ENCODE measurements around the gene FOCAD. TPM values are rescaled to one million over a fixed set of nuclear protein-coding genes. Genes with fewer than 3 reads are reported as not detected.

FOCAD gene
- total RNA-seq, 2 donors from 2014 or later = 29.4 to 29.6 TPM

DNA sequence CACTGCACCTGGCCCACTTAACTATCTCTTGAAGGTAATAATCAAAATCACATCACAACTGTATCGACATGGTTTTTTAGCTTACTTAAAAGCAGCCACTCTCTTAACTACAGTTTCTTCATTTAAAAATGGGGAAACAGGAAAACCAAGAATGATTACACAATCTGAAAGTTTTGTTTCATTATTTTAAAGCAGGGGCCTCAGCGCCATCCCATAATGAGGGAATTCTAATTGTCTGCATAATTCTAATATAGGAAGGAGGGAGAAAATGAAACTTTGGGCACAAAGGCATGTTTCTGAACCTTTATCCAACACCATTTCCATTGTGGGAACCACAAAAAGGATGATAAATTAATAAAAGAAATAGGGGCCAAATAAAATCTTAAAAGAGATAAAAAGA is 339.8 kb downstream of the FOCAD start:
- H3K4me3 Mint-ChIP-seq = no peak overlapping the region
- peaks cover 2 to 10% of the 10 kb centered on the region in 2 donors for H3K36me3 Mint-ChIP-seq (ENCODE audit: insufficient read depth in 2 of 2)
- ATAC-seq (replicated peaks in 1 of 2) = no peak
- DNase-seq = no peak
- H3K27me3 Mint-ChIP-seq (ENCODE audit: low read depth) = no peaks in the 10 kb centered on the region
- H3K4me1 Mint-ChIP-seq (ENCODE audit: low read depth) = no peaks in the 10 kb centered on the region
- H3K27ac Mint-ChIP-seq = no peak overlapping the region
- no peaks in the 10 kb centered on the region for H3K9me3 Mint-ChIP-seq

GRCh38 chr9:21027295-21027694 is 343.2 kb downstream of the FOCAD start:
- Mint-ChIP-seq H3K4me1 (ENCODE audit: low read depth) (peaks cover 7% of the 10 kb centered on the region), H3K27me3 (ENCODE audit: low read depth) (no peaks in the 10 kb centered on the region), H3K4me3 (no peak overlapping the region), H3K9me3 (no peaks in the 10 kb centered on the region), H3K36me3 (ENCODE audit: insufficient read depth in 2 of 2) (peaks cover 0 to 9% of the 10 kb centered on the region in 2 donors), H3K27ac (no peak overlapping the region)
- DNase-seq (no peak), ATAC-seq (replicated peaks in 1 of 2) (no peak)

GRCh38 chr9:21028466-21028865 is 344.4 kb downstream of the FOCAD start:
- Mint-ChIP-seq H3K4me3 (no peak overlapping the region), H3K9me3 (no peaks in the 10 kb centered on the region), H3K27me3 (ENCODE audit: low read depth) (no peaks in the 10 kb centered on the region), H3K27ac (no peak overlapping the region), H3K4me1 (ENCODE audit: low read depth) (peaks cover 16% of the 10 kb centered on the region), H3K36me3 (ENCODE audit: insufficient read depth in 2 of 2) (peaks cover 0 to 9% of the 10 kb centered on the region in 2 donors)
- ATAC-seq (replicated peaks in 1 of 2) (peak in 1 of 2 donors; percentile 19), DNase-seq (no peak)

DNA sequence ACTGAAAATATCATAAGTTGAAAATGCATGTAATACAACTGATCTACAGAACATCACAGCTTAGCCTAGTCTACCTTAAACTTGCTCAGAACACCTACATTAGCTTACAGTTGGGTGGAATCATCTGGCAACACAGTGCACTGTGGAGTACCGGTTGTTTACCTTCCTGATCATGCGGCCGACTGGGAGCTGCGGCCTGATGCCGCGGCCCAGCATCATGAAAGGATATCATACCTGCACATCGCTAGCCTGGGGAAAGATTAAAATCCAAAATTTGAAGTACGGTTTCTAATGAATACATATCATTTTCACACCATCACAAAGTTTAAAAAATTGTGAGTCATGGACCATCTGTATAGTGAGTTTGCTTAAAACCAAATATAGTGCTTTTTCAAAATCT is 345.6 kb downstream of the FOCAD start:
- DNase-seq = no peak
- Mint-ChIP-seq H3K36me3 (ENCODE audit: insufficient read depth in 2 of 2) (peaks cover 0 to 7% of the 10 kb centered on the region in 2 donors), H3K4me3 (no peak overlapping the region), H3K27me3 (ENCODE audit: low read depth) (no peaks in the 10 kb centered on the region), H3K27ac (no peak overlapping the region), H3K9me3 (peaks cover 0 to 2% of the 10 kb centered on the region in 2 donors), H3K4me1 (ENCODE audit: low read depth) (peaks cover 16% of the 10 kb centered on the region)
- no peak for ATAC-seq (replicated peaks in 1 of 2)

GRCh38 chr9:21030389-21031035 is 346.5 kb downstream of the FOCAD start:
- peak; percentile 78 to 79 for ATAC-seq (replicated peaks in 1 of 2)
- Mint-ChIP-seq H3K4me3 (no peak overlapping the region), H3K4me1 (ENCODE audit: low read depth) (peaks cover 16% of the 10 kb centered on the region), H3K27me3 (ENCODE audit: low read depth) (no peaks in the 10 kb centered on the region), H3K36me3 (ENCODE audit: insufficient read depth in 2 of 2) (peaks cover 0 to 7% of the 10 kb centered on the region in 2 donors), H3K9me3 (peaks cover 0 to 2% of the 10 kb centered on the region in 2 donors), H3K27ac (no peak overlapping the region)
- DNase-seq = peak; percentile 26 to 27

GRCh38 chr9:21031091-21031807 is 347.2 kb downstream of the FOCAD start, which contains the start of gene HACD4:
Gene HACD4, minus strand, starts transcription at chr9:21031640. Its CDS starts 50 bp downstream, at chr9:21031590.
- H3K27ac Mint-ChIP-seq = no peak within 1 kb of the TSS
- peaks cover 0 to 4% of the 10 kb centered on the region in 2 donors for H3K36me3 Mint-ChIP-seq (ENCODE audit: insufficient read depth in 2 of 2)
- peak within 1 kb of the TSS in 1 of 2 donors; percentile 63 for H3K4me3 Mint-ChIP-seq
- DNase-seq = peak; percentile 69 to 74
- no peaks in the 10 kb centered on the region for H3K27me3 Mint-ChIP-seq (ENCODE audit: low read depth)
- peak; percentile 78 to 80 for ATAC-seq (replicated peaks in 1 of 2)
- H3K4me1 Mint-ChIP-seq (ENCODE audit: low read depth) = peaks cover 16% of the 10 kb centered on the region
- peaks cover 0 to 2% of the 10 kb centered on the region in 2 donors for H3K9me3 Mint-ChIP-seq

DNA sequence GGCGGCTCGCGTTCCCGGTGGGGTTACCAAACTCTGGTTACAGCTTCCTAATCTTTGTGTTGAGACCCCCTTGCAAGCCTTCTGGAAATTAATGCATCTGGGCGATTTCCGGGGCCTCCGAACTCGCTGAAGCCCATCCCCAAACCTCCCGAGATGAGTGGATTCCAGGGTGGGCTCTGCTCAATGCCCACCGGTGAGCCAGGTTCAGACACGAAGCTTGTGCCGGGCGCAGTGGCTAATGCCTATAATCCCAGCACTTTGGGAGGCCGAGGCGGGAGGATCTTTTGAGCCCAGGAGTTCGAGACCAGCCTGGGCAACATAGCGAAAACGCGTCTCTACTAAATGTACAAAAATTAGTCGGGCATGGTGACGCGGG is 347.7 kb downstream of the FOCAD start:
- H3K36me3 Mint-ChIP-seq (ENCODE audit: insufficient read depth in 2 of 2) = peaks cover 0 to 2% of the 10 kb centered on the region in 2 donors
- peak overlapping the region in 1 of 2 donors; percentile 63 for H3K4me3 Mint-ChIP-seq
- H3K27me3 Mint-ChIP-seq (ENCODE audit: low read depth) = no peaks in the 10 kb centered on the region

GRCh38 chr9:21037278-21037677 is 353.2 kb downstream of the FOCAD start:
- Mint-ChIP-seq H3K4me3 (no peak overlapping the region), H3K9me3 (peaks cover 0 to 2% of the 10 kb centered on the region in 2 donors), H3K36me3 (ENCODE audit: insufficient read depth in 2 of 2) (peaks cover 0 to 2% of the 10 kb centered on the region in 2 donors), H3K4me1 (ENCODE audit: low read depth) (peaks cover 15% of the 10 kb centered on the region), H3K27ac (no peak overlapping the region), H3K27me3 (ENCODE audit: low read depth) (no peaks in the 10 kb centered on the region)
- ATAC-seq (replicated peaks in 1 of 2) = no peak
- no peak for DNase-seq

More for the DNA sequence above, 347.7 kb downstream of the FOCAD start:
- ATAC-seq (replicated peaks in 1 of 2) (no peak), DNase-seq (no peak)
- Mint-ChIP-seq H3K9me3 (peaks cover 0 to 2% of the 10 kb centered on the region in 2 donors), H3K27ac (no peak overlapping the region), H3K4me1 (ENCODE audit: low read depth) (peaks cover 16% of the 10 kb centered on the region)

DNA sequence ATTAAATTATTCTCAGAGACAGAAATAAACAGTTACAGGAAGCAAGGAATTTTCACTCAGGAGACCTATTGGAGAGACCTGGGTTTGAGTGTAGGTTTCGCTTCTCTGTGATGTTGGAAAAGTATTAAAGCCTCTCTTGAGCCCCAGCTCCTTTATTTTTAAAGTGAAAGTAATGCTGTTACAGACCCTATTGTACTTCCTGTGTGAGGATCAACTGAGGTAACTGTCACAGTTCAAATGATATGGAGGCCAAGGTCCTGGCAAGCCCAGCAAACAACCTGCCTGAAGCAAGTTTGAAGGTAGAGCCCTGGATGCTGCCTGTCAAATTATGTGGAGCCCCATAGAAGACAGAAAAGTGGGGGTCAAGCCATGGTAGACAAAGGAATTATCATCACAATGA is 355.2 kb downstream of the FOCAD start:
- H3K9me3 Mint-ChIP-seq = no peaks in the 10 kb centered on the region
- H3K4me1 Mint-ChIP-seq (ENCODE audit: low read depth) = peaks cover 6% of the 10 kb centered on the region
- no peaks in the 10 kb centered on the region for H3K36me3 Mint-ChIP-seq (ENCODE audit: insufficient read depth in 2 of 2)
- H3K27ac Mint-ChIP-seq = no peak overlapping the region
- no peaks in the 10 kb centered on the region for H3K27me3 Mint-ChIP-seq (ENCODE audit: low read depth)
- ATAC-seq (replicated peaks in 1 of 2) (no peak), DNase-seq (no peak)
- no peak overlapping the region for H3K4me3 Mint-ChIP-seq

- Mint-ChIP-seq H3K27ac (no peak overlapping the region), H3K9me3 (no peaks in the 10 kb centered on the region), H3K4me1 (ENCODE audit: low read depth) (peaks cover 6% of the 10 kb centered on the region), H3K4me3 (no peak overlapping the region), H3K36me3 (ENCODE audit: insufficient read depth in 2 of 2) (no peaks in the 10 kb centered on the region), H3K27me3 (ENCODE audit: low read depth) (no peaks in the 10 kb centered on the region)
- no peak for DNase-seq
- ATAC-seq (replicated peaks in 1 of 2) = no peak
These were observed 358.4 kb downstream of the FOCAD start for GRCh38 chr9:21042466-21042865.

- Mint-ChIP-seq H3K27ac (no peak overlapping the region), H3K4me3 (no peak overlapping the region), H3K4me1 (ENCODE audit: low read depth) (peaks cover 6% of the 10 kb centered on the region), H3K36me3 (ENCODE audit: insufficient read depth in 2 of 2) (no peaks in the 10 kb centered on the region), H3K9me3 (no peaks in the 10 kb centered on the region), H3K27me3 (ENCODE audit: low read depth) (no peaks in the 10 kb centered on the region)
- ATAC-seq (replicated peaks in 1 of 2) (no peak), DNase-seq (no peak)
These were observed 359.8 kb downstream of the FOCAD start for GRCh38 chr9:21043841-21044240.

All from activated T-cell treated with anti-CD3 and anti-CD28 coated beads, Interleukin-2, amount 50 U/mL, for 72 hours (primary cell).